Measurements from ENCODE around the gene HIRA.
"Not testable (repeated sequence)": the region's sequence is repeated elsewhere in the genome, so short reads cannot be mapped to it uniquely, and the experiment has no call there.

The HIRA gene

GRCh38 chr22:19329454-19329853 lies 102.1 kb downstream of the HIRA start:
- Histone ChIP-seq H3K36me3 (ENCODE audit: insufficient read depth, low read length) (peaks cover 30% of the 10 kb centered on the region), H3K27me3 (ENCODE audit: control insufficient read depth in 1 of 2, insufficient read depth in 2 of 2, low read length in 2 of 2) (no peaks in the 10 kb centered on the region), H3K9ac (ENCODE audit: low read length) (no peak overlapping the region), H3K27ac (ENCODE audit: low read depth, low read length) (no peak overlapping the region), H3K4me1 (ENCODE audit: insufficient read depth, low read length) (no peaks in the 10 kb centered on the region), H3K9me3 (ENCODE audit: low read length) (peaks cover 6% of the 10 kb centered on the region), H3K4me3 (ENCODE audit: low read depth in 1 of 2, low read length in 2 of 2) (no peak overlapping the region)

DNA sequence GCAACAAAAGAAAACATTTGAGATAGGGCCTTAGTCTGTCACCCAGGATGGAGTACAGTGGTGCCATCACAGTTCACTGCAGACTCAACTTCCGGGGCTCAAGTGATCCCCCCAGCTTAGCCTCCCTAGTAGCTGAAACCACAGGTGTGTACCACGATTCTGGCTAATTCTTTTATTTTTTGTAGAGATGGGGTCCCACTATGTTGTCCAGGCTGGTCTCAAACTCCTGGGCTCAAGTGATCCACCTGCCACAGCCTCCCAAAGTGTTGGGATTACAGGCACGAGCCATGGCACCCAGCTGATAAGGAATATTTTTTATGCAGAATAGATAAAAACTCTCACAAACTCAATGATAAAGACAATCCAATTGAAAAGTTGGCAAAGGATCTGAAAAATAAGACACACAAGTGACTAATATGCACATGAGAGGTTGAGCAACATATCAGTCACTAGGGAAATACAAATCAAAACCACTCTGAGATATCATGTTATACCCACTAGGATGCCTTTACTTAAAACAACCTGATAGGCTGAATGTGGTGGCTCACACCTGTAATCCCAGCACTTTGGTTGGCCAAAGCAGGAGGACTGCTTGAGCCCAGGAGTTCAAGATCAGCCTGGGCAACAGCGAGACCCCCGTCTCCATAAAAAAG lies 106.1 kb downstream of the HIRA start:
- Histone ChIP-seq H3K4me3 (ENCODE audit: low read depth in 1 of 2, low read length in 2 of 2) (no peak overlapping the region), H3K27me3 (ENCODE audit: control insufficient read depth in 1 of 2, insufficient read depth in 2 of 2, low read length in 2 of 2) (no peaks in the 10 kb centered on the region), H3K9ac (ENCODE audit: low read length) (no peak overlapping the region), H3K4me1 (ENCODE audit: insufficient read depth, low read length) (no peaks in the 10 kb centered on the region), H3K9me3 (ENCODE audit: low read length) (no peaks in the 10 kb centered on the region), H3K36me3 (ENCODE audit: insufficient read depth, low read length) (peaks cover 13% of the 10 kb centered on the region), H3K27ac (ENCODE audit: low read depth, low read length) (no peak overlapping the region)

DNA sequence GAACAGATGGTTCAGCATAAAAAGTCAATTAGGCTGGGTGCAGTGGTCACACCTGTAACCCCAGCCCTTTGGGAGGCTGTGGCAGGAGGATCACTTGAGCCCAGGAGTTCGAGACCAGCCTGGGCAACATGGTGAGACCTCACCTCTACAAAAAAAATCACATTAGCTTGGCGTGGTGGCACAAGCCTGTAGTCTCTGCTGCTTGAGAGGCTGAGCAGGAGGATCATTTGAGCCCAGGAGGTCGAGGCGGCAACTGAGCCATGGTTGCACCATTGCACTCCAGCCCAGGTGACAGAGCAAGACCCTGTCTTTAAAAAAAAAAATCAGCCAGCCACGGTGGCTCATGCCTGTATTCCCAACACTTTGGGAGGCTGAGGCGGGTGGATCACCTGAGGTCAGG lies 108.1 kb downstream of the HIRA start:
- not testable (repeated sequence) for H3K36me3 ChIP-seq (ENCODE audit: insufficient read depth, low read length); H3K9me3 ChIP-seq (ENCODE audit: low read length); H3K4me3 ChIP-seq (ENCODE audit: low read depth in 1 of 2, low read length in 2 of 2); H3K27ac ChIP-seq (ENCODE audit: low read depth, low read length); H3K9ac ChIP-seq (ENCODE audit: low read length); H3K27me3 ChIP-seq (ENCODE audit: control insufficient read depth in 1 of 2, insufficient read depth in 2 of 2, low read length in 2 of 2); H3K4me1 ChIP-seq (ENCODE audit: insufficient read depth, low read length)

GRCh38 chr22:19321757-19322156 lies 109.8 kb downstream of the HIRA start:
- no peaks in the 10 kb centered on the region for H3K4me1 ChIP-seq (ENCODE audit: insufficient read depth, low read length)
- H3K27me3 ChIP-seq (ENCODE audit: control insufficient read depth in 1 of 2, insufficient read depth in 2 of 2, low read length in 2 of 2), result no peaks in the 10 kb centered on the region
- H3K4me3 ChIP-seq (ENCODE audit: low read depth in 1 of 2, low read length in 2 of 2), result no peak overlapping the region
- H3K36me3 ChIP-seq (ENCODE audit: insufficient read depth, low read length), result no peaks in the 10 kb centered on the region
- no peak overlapping the region for H3K27ac ChIP-seq (ENCODE audit: low read depth, low read length)
- H3K9ac ChIP-seq (ENCODE audit: low read length), result no peak overlapping the region
- no peaks in the 10 kb centered on the region for H3K9me3 ChIP-seq (ENCODE audit: low read length)

GRCh38 chr22:19320136-19320535 lies 111.4 kb downstream of the HIRA start:
- H3K27ac ChIP-seq (ENCODE audit: low read depth, low read length); H3K9ac ChIP-seq (ENCODE audit: low read length); H3K36me3 ChIP-seq (ENCODE audit: insufficient read depth, low read length); H3K9me3 ChIP-seq (ENCODE audit: low read length); H3K4me3 ChIP-seq (ENCODE audit: low read depth in 1 of 2, low read length in 2 of 2); H3K27me3 ChIP-seq (ENCODE audit: control insufficient read depth in 1 of 2, insufficient read depth in 2 of 2, low read length in 2 of 2); H3K4me1 ChIP-seq (ENCODE audit: insufficient read depth, low read length): not testable (repeated sequence)

DNA sequence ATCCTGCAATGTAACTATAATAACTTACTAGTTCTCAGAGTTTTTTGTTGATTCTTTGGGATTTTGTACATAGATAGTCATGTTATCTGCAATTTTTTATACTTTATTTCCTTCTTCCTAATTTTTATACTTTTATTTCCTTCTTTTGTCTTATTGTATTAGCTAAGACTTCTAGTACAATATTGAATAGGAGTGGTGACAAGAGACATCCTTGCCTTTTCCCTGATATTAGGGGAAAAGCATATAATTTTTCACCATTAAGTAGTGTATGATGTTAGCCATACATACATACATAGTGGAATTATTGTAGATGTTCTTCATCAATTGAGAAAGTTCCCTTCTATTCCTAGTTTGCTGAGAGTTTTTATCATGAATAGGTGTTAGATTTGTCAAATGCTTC lies 112.3 kb downstream of the HIRA start:
- Histone ChIP-seq H3K9me3 (ENCODE audit: low read length) (no peaks in the 10 kb centered on the region), H3K36me3 (ENCODE audit: insufficient read depth, low read length) (no peaks in the 10 kb centered on the region), H3K9ac (ENCODE audit: low read length) (no peak overlapping the region), H3K27me3 (ENCODE audit: control insufficient read depth in 1 of 2, insufficient read depth in 2 of 2, low read length in 2 of 2) (no peaks in the 10 kb centered on the region), H3K4me1 (ENCODE audit: insufficient read depth, low read length) (no peaks in the 10 kb centered on the region), H3K27ac (ENCODE audit: low read depth, low read length) (no peak overlapping the region), H3K4me3 (ENCODE audit: low read depth in 1 of 2, low read length in 2 of 2) (no peak overlapping the region)

DNA sequence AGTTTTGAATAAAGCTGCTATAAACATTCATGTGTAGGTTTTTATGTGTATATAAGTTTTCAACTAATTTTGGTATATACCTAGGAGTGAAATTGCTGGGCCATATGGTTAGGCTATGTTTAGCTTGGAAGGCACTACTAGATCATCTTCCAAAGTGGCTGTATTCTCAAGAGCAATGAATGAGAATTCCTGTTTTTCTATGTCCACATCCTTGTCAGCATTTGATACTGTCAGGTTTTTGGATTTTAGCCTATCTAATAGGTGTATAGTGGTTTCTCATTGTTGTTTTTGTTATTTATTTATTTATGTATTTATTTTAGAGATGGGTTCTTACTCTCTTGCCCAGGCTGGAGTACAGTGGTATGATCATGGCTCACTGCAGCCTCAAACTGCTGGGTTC lies 113.7 kb downstream of the HIRA start:
- H3K4me1 ChIP-seq (ENCODE audit: insufficient read depth, low read length), result no peaks in the 10 kb centered on the region
- no peak overlapping the region for H3K9ac ChIP-seq (ENCODE audit: low read length)
- H3K27me3 ChIP-seq (ENCODE audit: control insufficient read depth in 1 of 2, insufficient read depth in 2 of 2, low read length in 2 of 2), result no peaks in the 10 kb centered on the region
- no peak overlapping the region for H3K27ac ChIP-seq (ENCODE audit: low read depth, low read length)
- no peaks in the 10 kb centered on the region for H3K9me3 ChIP-seq (ENCODE audit: low read length)
- H3K36me3 ChIP-seq (ENCODE audit: insufficient read depth, low read length), result no peaks in the 10 kb centered on the region
- no peak overlapping the region for H3K4me3 ChIP-seq (ENCODE audit: low read depth in 1 of 2, low read length in 2 of 2)

DNA sequence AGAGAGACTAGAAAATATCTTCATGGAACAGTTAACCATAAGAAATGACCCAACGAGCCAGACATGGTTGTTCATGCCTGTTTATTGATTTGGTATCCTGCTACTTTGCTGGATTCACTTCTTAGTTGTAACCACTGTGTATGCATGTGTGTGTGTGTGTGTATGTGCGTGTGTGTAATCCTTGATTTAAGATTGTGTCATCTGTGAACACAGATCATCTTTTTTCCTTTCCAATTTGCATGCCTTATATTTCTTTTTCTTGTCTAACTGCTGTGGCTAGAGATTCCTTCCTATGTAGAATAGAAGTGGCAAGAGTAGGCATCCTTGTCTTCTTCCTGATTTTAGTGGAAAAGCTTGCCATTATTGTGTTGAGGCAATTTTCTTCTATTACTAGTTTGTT lies 123.7 kb downstream of the HIRA start:
- Histone ChIP-seq H3K9ac (ENCODE audit: low read length) (no peak overlapping the region), H3K27ac (ENCODE audit: low read depth, low read length) (no peak overlapping the region), H3K4me1 (ENCODE audit: insufficient read depth, low read length) (no peaks in the 10 kb centered on the region), H3K9me3 (ENCODE audit: low read length) (no peaks in the 10 kb centered on the region), H3K27me3 (ENCODE audit: control insufficient read depth in 1 of 2, insufficient read depth in 2 of 2, low read length in 2 of 2) (no peaks in the 10 kb centered on the region), H3K36me3 (ENCODE audit: insufficient read depth, low read length) (no peaks in the 10 kb centered on the region), H3K4me3 (ENCODE audit: low read depth in 1 of 2, low read length in 2 of 2) (no peak overlapping the region)

- H3K36me3 ChIP-seq (ENCODE audit: insufficient read depth, low read length); H3K4me3 ChIP-seq (ENCODE audit: low read depth in 1 of 2, low read length in 2 of 2); H3K4me1 ChIP-seq (ENCODE audit: insufficient read depth, low read length); H3K27ac ChIP-seq (ENCODE audit: low read depth, low read length); H3K9ac ChIP-seq (ENCODE audit: low read length); H3K9me3 ChIP-seq (ENCODE audit: low read length); H3K27me3 ChIP-seq (ENCODE audit: control insufficient read depth in 1 of 2, insufficient read depth in 2 of 2, low read length in 2 of 2): not testable (repeated sequence)
Measured at GRCh38 chr22:19306535-19306934, 125.0 kb downstream of the HIRA start.

- H3K4me1 ChIP-seq (ENCODE audit: insufficient read depth, low read length), result no peaks in the 10 kb centered on the region
- no peaks in the 10 kb centered on the region for H3K36me3 ChIP-seq (ENCODE audit: insufficient read depth, low read length)
- no peaks in the 10 kb centered on the region for H3K27me3 ChIP-seq (ENCODE audit: control insufficient read depth in 1 of 2, insufficient read depth in 2 of 2, low read length in 2 of 2)
- H3K27ac ChIP-seq (ENCODE audit: low read depth, low read length), result no peak overlapping the region
- H3K4me3 ChIP-seq (ENCODE audit: low read depth in 1 of 2, low read length in 2 of 2), result no peak overlapping the region
- no peak overlapping the region for H3K9ac ChIP-seq (ENCODE audit: low read length)
- H3K9me3 ChIP-seq (ENCODE audit: low read length), result no peaks in the 10 kb centered on the region
Measured at GRCh38 chr22:19304547-19304946, 127.0 kb downstream of the HIRA start.

GRCh38 chr22:19303785-19304184 lies 127.7 kb downstream of the HIRA start:
- no peaks in the 10 kb centered on the region for H3K4me1 ChIP-seq (ENCODE audit: insufficient read depth, low read length)
- no peaks in the 10 kb centered on the region for H3K36me3 ChIP-seq (ENCODE audit: insufficient read depth, low read length)
- no peak overlapping the region for H3K4me3 ChIP-seq (ENCODE audit: low read depth in 1 of 2, low read length in 2 of 2)
- no peaks in the 10 kb centered on the region for H3K27me3 ChIP-seq (ENCODE audit: control insufficient read depth in 1 of 2, insufficient read depth in 2 of 2, low read length in 2 of 2)
- H3K9ac ChIP-seq (ENCODE audit: low read length), result no peak overlapping the region
- no peaks in the 10 kb centered on the region for H3K9me3 ChIP-seq (ENCODE audit: low read length)
- no peak overlapping the region for H3K27ac ChIP-seq (ENCODE audit: low read depth, low read length)

- no peaks in the 10 kb centered on the region for H3K9me3 ChIP-seq (ENCODE audit: low read length)
- no peaks in the 10 kb centered on the region for H3K36me3 ChIP-seq (ENCODE audit: insufficient read depth, low read length)
- H3K9ac ChIP-seq (ENCODE audit: low read length), result no peak overlapping the region
- no peaks in the 10 kb centered on the region for H3K27me3 ChIP-seq (ENCODE audit: control insufficient read depth in 1 of 2, insufficient read depth in 2 of 2, low read length in 2 of 2)
- no peak overlapping the region for H3K4me3 ChIP-seq (ENCODE audit: low read depth in 1 of 2, low read length in 2 of 2)
- H3K4me1 ChIP-seq (ENCODE audit: insufficient read depth, low read length), result peaks cover 6% of the 10 kb centered on the region
- H3K27ac ChIP-seq (ENCODE audit: low read depth, low read length), result no peak overlapping the region
Measured at GRCh38 chr22:19295733-19296132, 135.8 kb downstream of the HIRA start.

All from muscle layer of colon (tissue), 2 donors.